Psoas muscle (tissue), 8 donors: Measurements from ENCODE around the gene CLEC16A. TPM values are rescaled to one million over a fixed set of nuclear protein-coding genes. Genes with fewer than 3 reads are reported as not detected.

ENCODE experiments used
- ATAC-seq, 4 donors: fragments of 200-7000 bp; cut with Tn5 transposase; one replicate each; pipeline ENCODE4 v1.9.1; 2020; ENCODE audit warnings: moderate library complexity in 3 of 4, mild to moderate bottlenecking in 2 of 4
- DNase-seq, 2 donors: peaks; one replicate each; pipeline ENCODE4 v3.0.0-alpha.2; 2020
- H3K27ac ChIP-seq: fragments of 200-600 bp; one replicate; pipeline ENCODE4 v1.8.0; 2022
- H3K27me3 ChIP-seq, 3 donors: fragments of 200-600 bp in 1 of 3; one replicate each; pipeline versions ENCODE4 v1.6.1 to v1.8.0; 2013 to 2022; ENCODE audit warnings: low read length in 2 of 3, mild to moderate bottlenecking in 2 of 3, moderate library complexity in 1 of 3; ENCODE audit not compliant: insufficient read depth in 3 of 3
- H3K36me3 ChIP-seq, 2 donors: fragments of 200-600 bp in 1 of 2; one replicate each; pipeline versions ENCODE4 v1.6.1 to v1.8.0; 2013 to 2022; ENCODE audit warnings: low read depth in 1 of 2, mild to moderate bottlenecking in 1 of 2, moderate library complexity in 1 of 2; ENCODE audit not compliant: insufficient read depth in 1 of 2
- H3K4me1 ChIP-seq: fragments of 200-600 bp; one replicate; pipeline ENCODE4 v1.8.0; 2022
- H3K4me3 ChIP-seq: fragments of 200-600 bp; one replicate; pipeline ENCODE4 v1.8.0; 2022; ENCODE audit warnings: mild to moderate bottlenecking
- H3K9me3 ChIP-seq: fragments of 200-600 bp; one replicate; pipeline ENCODE4 v1.8.0; 2022
- WGBS, 3 donors: extraction: QIAGEN DNeasy Blood & Tissue Kit; methylation state at CpG; one replicate each; pipeline versions ENCODE4 v1.1.6 to v1.1.7; 2013; 5-methylcytosine and 5-hydroxymethylcytosine counted together
- intact Hi-C, 2 donors: fragments of 100-400 bp; cut with DNase I; formaldehyde crosslinking; loops; one replicate each; pipeline versions ENCODE4 v1.11.0 to v1.14.2; 2022
- polyA plus RNA-seq, 3 donors: library from polyadenylated mRNA; stranded (reverse); fragments of 200-250 nt; gene quantifications; one replicate each; pipeline ENCODE4 v1.2.3, GENCODE V29; 2013
- total RNA-seq, 4 donors: library from RNA; stranded (reverse); fragmentation: NEBNext Ultra II Directional in 2 of 4; extraction: Animal tissue kit (Norgen Biotek cat#: 25700) in 2 of 4; gene quantifications; one replicate each; pipeline versions ENCODE4 v1.2.1 to v1.2.4, GENCODE V29; 2021 to 2023
- TF ChIP-seq, protein P1 (sequence below): fragments of 200-600 bp; IDR thresholded peaks from one replicate; pipeline ENCODE4 v1.8.0; 2022; ENCODE audit warnings: antibody characterized with exemption
- donor health status: healthy with polysubstance abuse.
- donor health status: DM: no; HTN: no; CAD: no; lungs with moderate emphysema.
- donor health status: Bipolar disorder and iron deficiency.
- donor health status: healthy.
- donor health status: DM: yes; HTN: yes; CAD: no.
- donor health status: DM: no; HTN: no; CAD: no.
- donor health status: DM: no; HTN: no; CAD: no.
- donor health status: DM: yes; HTN: yes; CAD: no.

CLEC16A gene
- total and polyA plus RNA-seq, 7 donors, result 13.1 to 28.1 (median 21.4) TPM

DNA sequence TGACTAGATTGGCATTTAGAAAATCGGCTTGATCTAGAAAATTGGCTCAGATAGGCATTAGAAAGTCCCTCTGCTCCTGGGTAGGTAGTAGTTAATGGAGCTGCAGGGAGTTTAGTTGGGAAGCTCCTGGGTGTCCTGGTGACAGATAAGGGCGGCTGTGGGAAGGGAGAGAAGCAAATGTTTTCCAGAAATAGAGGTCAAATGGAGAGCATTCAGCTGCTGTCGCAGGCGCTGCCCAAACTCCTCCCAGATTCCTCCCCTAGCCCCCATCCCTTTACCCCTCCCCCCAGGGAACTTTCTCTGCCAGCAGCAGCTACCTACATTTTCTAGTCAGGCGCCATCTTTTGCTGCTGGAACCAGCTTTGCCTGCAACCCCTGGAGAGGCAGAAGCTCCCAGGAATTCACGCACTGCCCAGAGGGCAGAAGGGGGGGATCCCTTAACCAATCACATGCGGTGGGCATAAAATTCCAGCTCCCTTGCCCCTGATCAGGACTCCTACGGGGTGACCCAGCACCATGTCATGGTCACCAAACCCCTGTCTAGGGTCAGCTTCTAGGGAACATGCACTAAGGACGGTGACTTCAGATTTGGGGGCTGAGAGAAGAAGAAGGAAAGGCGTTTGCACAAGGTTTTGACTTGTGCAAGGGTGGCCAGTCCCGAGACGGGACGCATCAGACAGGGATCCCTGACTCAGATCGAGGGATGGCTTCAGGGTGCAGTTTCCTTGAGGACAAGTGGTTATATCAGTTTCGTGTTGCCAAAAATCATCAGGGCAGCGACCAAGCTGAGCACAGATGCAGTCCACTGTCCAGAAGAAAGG lies 267.8 kb downstream of the CLEC16A start:
- TF ChIP-seq, protein P1, sequence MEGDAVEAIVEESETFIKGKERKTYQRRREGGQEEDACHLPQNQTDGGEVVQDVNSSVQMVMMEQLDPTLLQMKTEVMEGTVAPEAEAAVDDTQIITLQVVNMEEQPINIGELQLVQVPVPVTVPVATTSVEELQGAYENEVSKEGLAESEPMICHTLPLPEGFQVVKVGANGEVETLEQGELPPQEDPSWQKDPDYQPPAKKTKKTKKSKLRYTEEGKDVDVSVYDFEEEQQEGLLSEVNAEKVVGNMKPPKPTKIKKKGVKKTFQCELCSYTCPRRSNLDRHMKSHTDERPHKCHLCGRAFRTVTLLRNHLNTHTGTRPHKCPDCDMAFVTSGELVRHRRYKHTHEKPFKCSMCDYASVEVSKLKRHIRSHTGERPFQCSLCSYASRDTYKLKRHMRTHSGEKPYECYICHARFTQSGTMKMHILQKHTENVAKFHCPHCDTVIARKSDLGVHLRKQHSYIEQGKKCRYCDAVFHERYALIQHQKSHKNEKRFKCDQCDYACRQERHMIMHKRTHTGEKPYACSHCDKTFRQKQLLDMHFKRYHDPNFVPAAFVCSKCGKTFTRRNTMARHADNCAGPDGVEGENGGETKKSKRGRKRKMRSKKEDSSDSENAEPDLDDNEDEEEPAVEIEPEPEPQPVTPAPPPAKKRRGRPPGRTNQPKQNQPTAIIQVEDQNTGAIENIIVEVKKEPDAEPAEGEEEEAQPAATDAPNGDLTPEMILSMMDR, result no peak
- ATAC-seq, result peak; percentile 15 to 51 (median 30)

DNA sequence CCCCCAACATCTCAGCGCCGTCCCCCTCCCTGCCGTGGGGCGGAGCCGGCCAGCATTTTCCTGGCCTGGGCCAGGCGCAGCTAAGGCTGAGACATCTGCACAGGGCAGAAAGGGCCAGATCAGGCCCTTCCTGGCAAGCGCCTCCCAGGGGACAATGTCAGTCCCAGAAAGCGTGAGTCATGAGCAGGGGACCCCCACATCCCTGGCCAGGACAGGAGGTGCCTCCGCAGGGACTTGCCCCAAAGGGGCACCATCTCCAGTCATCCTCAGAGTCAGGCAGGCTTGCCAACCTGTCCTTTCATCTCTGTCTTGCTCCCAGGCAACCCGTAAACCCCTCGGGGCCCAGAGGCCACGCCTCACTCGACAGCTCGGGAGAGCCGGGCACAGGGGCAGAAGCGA lies 268.4 kb downstream of the CLEC16A start:
- Histone ChIP-seq H3K27ac (no peak overlapping the region), H3K9me3 (peaks cover 15% of the 10 kb centered on the region), H3K27me3 (peaks cover 0 to 4% (median 0%) of the 10 kb centered on the region in 3 donors), H3K4me1 (no peaks in the 10 kb centered on the region), H3K4me3 (no peak overlapping the region), H3K36me3 (no peaks in the 10 kb centered on the region)
- intact Hi-C loops, result no loop called here
- TF ChIP-seq, protein P1, result no peak
- ATAC-seq (peak in 3 of 4 donors; percentile 22 to 47 (median 42)), DNase-seq (peak in 1 of 2 donors; percentile 61)
- 67 to 82% (median 69%) methylated on average over 15 to 16 of the region's 16 CpGs for whole genome bisulfite sequencing, 3 donors

More for the DNA sequence above, 267.8 kb downstream of the CLEC16A start:
- peaks cover 15% of the 10 kb centered on the region for H3K9me3 ChIP-seq
- peaks cover 0 to 8% (median 0%) of the 10 kb centered on the region in 3 donors for H3K27me3 ChIP-seq
- 50 to 59% (median 52%) methylated on average over 16 of the region's 16 CpGs for WGBS, 3 donors
- H3K36me3 ChIP-seq, result no peaks in the 10 kb centered on the region
- no peak overlapping the region for H3K27ac ChIP-seq
- no peaks in the 10 kb centered on the region for H3K4me1 ChIP-seq
- DNase-seq, result no peak
- no peak overlapping the region for H3K4me3 ChIP-seq
- intact Hi-C loops, result no loop called here

DNA sequence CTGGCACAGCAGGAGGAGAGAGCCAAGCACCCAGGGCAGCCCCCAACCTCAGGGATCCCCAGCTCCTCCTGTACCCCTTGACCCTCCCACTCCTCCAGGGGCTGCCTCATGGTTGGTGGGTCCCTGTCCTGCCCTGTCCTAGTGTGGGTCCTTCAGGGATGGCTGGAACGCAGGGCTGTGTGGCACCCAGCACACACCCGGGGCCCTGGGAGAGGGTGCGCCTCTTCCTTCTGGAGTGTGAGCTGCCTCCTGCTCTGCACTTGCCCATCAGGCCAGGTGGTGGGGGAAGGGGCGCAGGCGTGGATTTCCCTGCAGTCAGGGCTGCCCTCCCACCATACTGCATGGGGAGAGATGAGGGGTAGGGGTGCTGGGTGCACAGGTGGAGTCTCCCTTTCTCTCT lies 269.0 kb downstream of the CLEC16A start:
- peaks cover 0 to 4% (median 0%) of the 10 kb centered on the region in 3 donors for H3K27me3 ChIP-seq
- ATAC-seq, result no peak
- no peak overlapping the region for H3K27ac ChIP-seq

DNA sequence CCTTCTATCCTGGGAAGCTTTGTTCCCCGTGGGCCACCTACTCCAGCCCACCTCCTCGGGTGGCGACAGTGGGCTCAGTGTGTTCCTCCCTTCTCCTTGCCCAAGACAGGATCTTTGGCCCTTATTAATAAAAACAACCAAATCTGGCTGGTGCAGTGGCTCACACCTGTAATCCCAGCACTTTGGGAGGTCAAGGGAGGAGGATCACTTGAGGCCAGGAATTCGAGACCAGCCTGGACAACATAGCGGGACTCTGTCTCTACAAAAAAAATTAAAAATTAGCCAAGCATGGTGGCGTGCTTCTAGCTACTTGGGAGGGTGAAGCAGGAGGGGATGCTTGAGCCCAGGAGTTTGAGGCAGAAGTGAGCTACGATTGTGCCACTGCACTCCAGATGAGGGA lies 269.4 kb downstream of the CLEC16A start:
- no peak overlapping the region for H3K4me3 ChIP-seq
- no peaks in the 10 kb centered on the region for H3K36me3 ChIP-seq
- H3K27ac ChIP-seq, result no peak overlapping the region
- intact Hi-C loops, result no loop called here
- DNase-seq (no peak), ATAC-seq (no peak)
- H3K9me3 ChIP-seq, result peaks cover 15% of the 10 kb centered on the region
- TF ChIP-seq, protein P1, result no peak
- WGBS, 3 donors, result 91 to 94% (median 92%) methylated on average over 7 of the region's 7 CpGs
- no peaks in the 10 kb centered on the region for H3K4me1 ChIP-seq
- peaks cover 0 to 4% (median 0%) of the 10 kb centered on the region in 3 donors for H3K27me3 ChIP-seq

More for the DNA sequence above, 269.0 kb downstream of the CLEC16A start:
- Histone ChIP-seq H3K36me3 (no peaks in the 10 kb centered on the region), H3K4me1 (no peaks in the 10 kb centered on the region), H3K4me3 (no peak overlapping the region), H3K9me3 (peaks cover 15% of the 10 kb centered on the region)
- intact Hi-C loops, result no loop called here
- TF ChIP-seq, protein P1, result no peak
- peak in 1 of 2 donors; percentile 49 for DNase-seq
- WGBS, 3 donors, result 91 to 97% (median 95%) methylated on average over 4 to 5 of the region's 5 CpGs
